GM13976 (cell line): ENCODE measurements around the gene MAD1L1.

Experiments used
- DNase-seq: peaks from one replicate; pipeline ENCODE4 v3.0.0; 2012; ENCODE audit warnings: low spot score
- in situ Hi-C: fragments of 300-500 bp; cut with MboI; formaldehyde crosslinking; loops from one replicate; pipeline ENCODE4 v1.12.0; 2022; ENCODE audit warnings: low sequenced_read_pairs, mixed read lengths, inconsistent platforms; ENCODE audit not compliant: unreplicated experiment
- TF ChIP-seq, protein P1 (sequence below): IDR thresholded peaks from 2 replicates; pipeline ENCODE4 v1.5.1; 2012; ENCODE audit warnings: borderline replicate concordance, mild to moderate bottlenecking; ENCODE audit not compliant: insufficient read depth; ENCODE audit errors: extremely low read depth, missing control alignments, control extremely low read depth

The MAD1L1 gene

DNA sequence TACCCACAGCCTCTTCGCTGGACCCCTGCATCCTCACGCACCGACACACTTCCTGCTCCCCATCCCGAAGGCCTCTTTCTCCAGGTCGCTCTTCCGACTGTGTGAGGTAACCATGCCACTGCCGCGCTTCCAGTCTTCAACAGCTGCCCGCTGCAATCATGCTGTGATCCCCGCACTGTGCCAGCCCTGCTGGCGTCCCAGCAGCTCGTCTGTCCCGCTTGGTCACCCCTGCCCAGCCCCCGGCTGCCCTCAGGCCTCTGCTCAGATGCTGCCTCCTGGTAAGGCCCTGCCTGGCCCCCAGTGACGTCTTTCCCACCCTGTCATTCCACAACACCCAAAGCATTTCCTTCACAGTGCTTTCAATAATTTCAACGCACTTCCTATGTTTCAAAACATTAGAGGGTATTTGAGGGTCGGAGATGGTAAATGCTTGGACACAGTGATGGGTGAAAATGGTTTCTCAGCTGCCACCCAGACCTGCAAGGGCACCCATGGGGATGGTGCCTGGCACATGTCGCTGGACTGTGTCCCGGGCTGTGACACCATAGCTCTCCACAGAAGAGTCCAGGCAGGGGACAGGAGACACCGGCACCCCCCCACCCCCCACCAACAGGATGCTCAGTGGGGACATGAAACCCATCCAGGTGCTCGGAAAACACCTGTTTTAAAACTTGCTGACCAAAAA, 125.2 kb downstream of the MAD1L1 start:
- no peak for DNase-seq
- in situ Hi-C loops = no loop called here
- TF ChIP-seq, protein P1, sequence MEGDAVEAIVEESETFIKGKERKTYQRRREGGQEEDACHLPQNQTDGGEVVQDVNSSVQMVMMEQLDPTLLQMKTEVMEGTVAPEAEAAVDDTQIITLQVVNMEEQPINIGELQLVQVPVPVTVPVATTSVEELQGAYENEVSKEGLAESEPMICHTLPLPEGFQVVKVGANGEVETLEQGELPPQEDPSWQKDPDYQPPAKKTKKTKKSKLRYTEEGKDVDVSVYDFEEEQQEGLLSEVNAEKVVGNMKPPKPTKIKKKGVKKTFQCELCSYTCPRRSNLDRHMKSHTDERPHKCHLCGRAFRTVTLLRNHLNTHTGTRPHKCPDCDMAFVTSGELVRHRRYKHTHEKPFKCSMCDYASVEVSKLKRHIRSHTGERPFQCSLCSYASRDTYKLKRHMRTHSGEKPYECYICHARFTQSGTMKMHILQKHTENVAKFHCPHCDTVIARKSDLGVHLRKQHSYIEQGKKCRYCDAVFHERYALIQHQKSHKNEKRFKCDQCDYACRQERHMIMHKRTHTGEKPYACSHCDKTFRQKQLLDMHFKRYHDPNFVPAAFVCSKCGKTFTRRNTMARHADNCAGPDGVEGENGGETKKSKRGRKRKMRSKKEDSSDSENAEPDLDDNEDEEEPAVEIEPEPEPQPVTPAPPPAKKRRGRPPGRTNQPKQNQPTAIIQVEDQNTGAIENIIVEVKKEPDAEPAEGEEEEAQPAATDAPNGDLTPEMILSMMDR = no peak

DNA sequence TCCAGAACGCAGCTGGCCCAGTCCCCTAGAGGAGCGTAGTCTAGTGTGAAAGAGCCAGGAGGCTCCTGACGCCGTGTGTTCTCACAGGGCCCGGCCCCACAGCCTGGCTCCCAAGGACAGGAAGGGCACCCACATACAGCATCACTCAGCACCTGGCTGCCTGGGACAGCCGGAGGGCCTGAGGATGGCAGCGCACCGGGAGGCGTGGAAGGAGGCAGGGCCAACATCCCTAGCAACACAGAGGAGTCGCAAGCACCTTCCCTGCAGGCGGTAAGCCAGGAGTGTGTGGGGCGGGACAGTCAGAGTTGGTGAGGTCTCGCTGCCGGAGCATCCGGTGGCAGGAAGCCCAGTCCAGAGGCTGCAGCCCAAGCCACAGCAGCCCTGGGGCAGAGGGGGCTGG, 125.8 kb downstream of the MAD1L1 start:
- TF ChIP-seq, protein P1 = no peak
- no peak for DNase-seq
- in situ Hi-C loops = no loop called here

DNA sequence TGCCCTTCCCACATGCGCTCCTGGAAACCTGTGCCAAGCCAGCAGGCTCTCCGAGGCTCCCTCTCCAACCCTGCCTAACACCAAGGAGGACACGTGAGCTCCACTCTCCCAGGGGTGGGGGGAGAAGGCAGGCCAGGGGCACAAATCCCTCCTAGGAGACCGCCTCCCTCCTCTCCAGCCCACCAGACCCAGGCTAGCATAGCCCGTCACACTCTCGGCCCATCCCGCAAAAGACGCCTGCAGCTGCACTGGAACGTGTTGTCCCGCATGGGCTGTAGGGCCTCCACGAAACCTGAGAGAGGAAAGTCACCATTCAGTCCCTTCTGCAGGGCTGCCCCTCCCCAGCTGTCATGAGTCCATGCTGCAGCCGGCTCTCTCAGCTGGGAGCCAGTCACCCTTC, 126.3 kb downstream of the MAD1L1 start:
- no peak for DNase-seq
- in situ Hi-C loops = no loop called here
- TF ChIP-seq, protein P1 = no peak

DNA sequence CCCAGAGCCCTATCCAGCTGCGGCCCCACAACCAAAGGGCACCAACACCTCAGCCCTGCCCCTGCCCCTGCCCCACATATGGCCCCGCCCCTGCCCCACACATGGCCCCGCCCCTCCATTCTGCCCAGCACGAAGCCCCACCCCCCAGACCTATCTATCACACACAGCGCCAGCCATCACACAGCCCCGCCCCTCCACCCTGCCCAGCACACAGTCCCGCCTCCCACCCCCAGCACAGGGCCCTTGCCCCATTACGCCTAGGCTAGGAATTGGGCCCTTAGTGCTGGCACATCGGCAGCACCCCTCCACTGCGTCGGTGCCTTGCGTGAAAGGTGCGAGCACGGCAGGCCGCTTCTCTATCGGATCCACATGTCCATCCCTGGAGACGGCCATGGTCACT, 126.8 kb downstream of the MAD1L1 start:
- in situ Hi-C loops = no loop called here
- TF ChIP-seq, protein P1 = no peak
- no peak for DNase-seq

DNA sequence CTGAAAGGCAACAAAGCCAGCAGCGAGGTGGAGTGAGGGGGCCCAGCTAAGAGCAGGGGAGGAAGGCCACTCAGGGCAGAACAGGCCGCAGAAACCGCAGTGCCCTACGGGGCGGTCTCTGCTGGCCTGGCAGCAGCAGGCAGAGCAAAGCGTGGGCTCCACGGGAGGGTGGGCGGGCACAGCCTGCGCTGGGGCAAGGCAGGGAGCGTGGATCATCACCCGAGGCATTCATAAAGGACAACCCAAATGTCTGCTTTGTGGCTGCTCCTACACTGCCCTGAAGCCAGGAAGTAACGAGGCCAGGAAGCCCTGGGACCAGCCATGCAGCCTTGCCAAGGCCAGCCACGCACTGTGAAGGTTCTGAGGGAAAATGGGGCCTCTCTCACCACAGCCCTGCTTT, 127.5 kb downstream of the MAD1L1 start:
- in situ Hi-C loops = no loop called here

DNA sequence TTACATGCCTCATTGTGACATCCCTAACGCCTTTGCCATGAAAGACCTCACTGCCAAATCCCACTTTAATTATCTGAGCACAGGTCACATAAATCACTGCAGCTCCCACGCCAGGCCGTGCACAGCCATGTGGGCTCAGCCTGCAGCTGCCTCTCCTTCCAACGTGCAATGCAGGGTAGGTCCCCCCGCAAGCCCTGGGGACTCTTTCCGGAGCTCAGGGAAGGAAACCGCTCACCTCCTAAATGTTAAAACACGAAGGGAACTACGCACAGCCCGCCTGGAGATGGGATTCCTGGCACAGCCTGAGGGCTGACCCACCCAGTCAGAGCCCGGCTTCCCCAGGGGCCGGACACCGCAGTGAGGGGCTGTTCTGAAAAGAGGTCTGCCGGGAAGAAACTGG, 128.0 kb downstream of the MAD1L1 start:
- in situ Hi-C loops = no loop called here
- DNase-seq = no peak
- TF ChIP-seq, protein P1 = no peak

More for the DNA sequence above, 127.5 kb downstream of the MAD1L1 start:
- TF ChIP-seq, protein P1 = no peak
- no peak for DNase-seq
